ENCODE data around the gene MAP2K6. TPM values are rescaled to one million over a fixed set of nuclear protein-coding genes. Genes with fewer than 3 reads are reported as not detected.

The MAP2K6 gene
- total and polyA plus RNA-seq, 7 donors, result 1.6 to 51.4 (median 9.7) TPM

DNA sequence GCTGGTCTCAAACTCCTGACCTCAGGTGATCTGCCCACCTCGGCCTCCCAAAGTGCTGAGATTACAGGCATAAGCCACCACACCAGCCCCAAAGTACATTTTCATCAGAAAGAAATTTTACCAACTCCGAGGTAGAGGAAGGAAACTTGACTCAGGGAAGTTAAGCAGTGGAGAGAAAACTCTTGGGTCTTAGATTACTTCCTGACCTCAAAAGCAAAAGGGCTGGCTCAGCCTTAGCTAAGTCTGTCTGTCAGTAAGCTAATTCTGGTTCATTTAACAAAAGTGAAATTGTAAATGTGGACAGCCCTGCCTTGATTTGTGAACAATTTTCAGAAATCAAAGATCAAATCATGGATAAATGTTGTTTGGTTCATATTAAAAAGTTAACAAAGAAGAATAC, 30.6 kb downstream of the MAP2K6 start:
- H3K27ac ChIP-seq, result no peak overlapping the region
- TF ChIP-seq EP300 (IDR thresholded peaks at IDR 0.05) (no peak), POLR2AphosphoS5 (IDR thresholded peaks at IDR 0.05) (no peak)
- intact Hi-C loops (cut with DNase I), result no loop called here
- no peaks in the 10 kb centered on the region for H3K9me3 ChIP-seq
- H3K27me3 ChIP-seq, result no peaks in the 10 kb centered on the region
- DNase-seq, result no peak
- 64 to 94% methylated on average over 2 of the region's 2 CpGs for WGBS, 2 donors
- no peaks in the 10 kb centered on the region for H3K36me3 ChIP-seq
- H3K4me3 ChIP-seq, result no peak overlapping the region
- H3K4me1 ChIP-seq, result peaks cover 0 to 18% (median 17%) of the 10 kb centered on the region in 4 donors

DNA sequence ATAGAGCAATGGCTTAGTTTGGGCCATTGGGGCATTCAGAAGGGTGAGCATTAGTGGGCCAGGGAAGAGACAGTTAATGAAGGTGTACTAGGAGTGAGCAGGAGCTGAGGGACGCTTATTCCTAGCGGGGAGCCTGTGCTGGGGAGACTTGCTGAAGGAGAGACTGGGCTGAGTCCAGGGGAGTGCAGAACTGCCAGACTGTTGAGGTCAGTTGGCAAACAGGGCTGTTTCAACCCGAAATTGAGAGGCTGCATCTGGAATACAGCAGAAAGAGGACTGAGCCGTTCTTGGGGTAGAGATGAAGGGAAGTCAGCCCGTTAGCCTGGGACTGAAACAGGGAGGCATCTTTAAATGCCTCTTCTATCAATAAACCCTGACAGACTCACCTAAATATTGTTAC, 33.2 kb downstream of the MAP2K6 start:
- H3K4me1 ChIP-seq, result peaks cover 0 to 18% (median 17%) of the 10 kb centered on the region in 4 donors
- peak; percentile 77 for DNase-seq
- no peaks in the 10 kb centered on the region for H3K27me3 ChIP-seq
- H3K9me3 ChIP-seq, result no peaks in the 10 kb centered on the region
- no peaks in the 10 kb centered on the region for H3K36me3 ChIP-seq
- TF ChIP-seq, protein P1, sequence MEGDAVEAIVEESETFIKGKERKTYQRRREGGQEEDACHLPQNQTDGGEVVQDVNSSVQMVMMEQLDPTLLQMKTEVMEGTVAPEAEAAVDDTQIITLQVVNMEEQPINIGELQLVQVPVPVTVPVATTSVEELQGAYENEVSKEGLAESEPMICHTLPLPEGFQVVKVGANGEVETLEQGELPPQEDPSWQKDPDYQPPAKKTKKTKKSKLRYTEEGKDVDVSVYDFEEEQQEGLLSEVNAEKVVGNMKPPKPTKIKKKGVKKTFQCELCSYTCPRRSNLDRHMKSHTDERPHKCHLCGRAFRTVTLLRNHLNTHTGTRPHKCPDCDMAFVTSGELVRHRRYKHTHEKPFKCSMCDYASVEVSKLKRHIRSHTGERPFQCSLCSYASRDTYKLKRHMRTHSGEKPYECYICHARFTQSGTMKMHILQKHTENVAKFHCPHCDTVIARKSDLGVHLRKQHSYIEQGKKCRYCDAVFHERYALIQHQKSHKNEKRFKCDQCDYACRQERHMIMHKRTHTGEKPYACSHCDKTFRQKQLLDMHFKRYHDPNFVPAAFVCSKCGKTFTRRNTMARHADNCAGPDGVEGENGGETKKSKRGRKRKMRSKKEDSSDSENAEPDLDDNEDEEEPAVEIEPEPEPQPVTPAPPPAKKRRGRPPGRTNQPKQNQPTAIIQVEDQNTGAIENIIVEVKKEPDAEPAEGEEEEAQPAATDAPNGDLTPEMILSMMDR (IDR thresholded peaks at IDR 0.05), result no peak
- TF ChIP-seq POLR2AphosphoS5 (IDR thresholded peaks at IDR 0.05) (no peak), POLR2A (IDR thresholded peaks at IDR 0.05) (no peak), EP300 (IDR thresholded peaks at IDR 0.05) (no peak)
- intact Hi-C loops (cut with DNase I), result no loop called here
- 75 to 79% methylated on average over 5 of the region's 5 CpGs for WGBS, 2 donors
- peak overlapping the region in 2 of 4 donors; percentile 51 to 54 for H3K27ac ChIP-seq
- H3K4me3 ChIP-seq, result peak overlapping the region in 1 of 4 donors; percentile 21

DNA sequence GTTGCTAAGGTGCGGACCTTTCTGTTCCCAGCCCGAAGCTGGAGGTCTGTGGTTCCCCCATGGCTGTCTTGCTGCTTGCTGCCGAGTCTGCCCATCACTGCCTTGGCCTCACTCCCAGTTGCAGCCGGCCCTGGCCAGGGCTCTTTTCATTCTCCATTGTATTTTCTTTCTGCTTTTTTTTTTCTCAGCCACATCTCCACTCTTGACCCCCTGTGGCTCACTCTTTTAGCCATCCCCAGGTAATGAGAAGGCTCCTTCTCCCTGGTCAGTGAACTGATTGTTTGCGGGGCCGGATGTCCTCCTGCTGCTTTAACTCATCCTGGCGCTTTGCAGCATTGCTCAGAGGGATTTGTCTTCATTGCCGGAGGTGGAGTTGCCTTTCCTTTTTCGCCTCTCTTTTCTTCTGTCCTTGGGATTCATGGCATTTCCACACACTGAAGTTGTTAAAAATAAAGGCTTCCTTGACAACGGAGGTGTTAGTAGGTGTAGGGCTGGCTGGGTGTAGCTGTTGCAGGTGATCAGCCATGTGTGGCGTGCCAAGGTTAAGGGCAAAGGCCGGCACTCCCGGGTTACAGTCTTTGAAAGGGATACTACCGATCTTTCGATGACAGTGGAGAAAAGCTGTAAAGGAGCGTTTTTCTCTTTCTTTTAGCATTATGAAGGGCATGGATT, 34.1 kb downstream of the MAP2K6 start:
- peak; percentile 67 for DNase-seq
- peak overlapping the region; percentile 3 to 54 (median 48) for H3K27ac ChIP-seq
- H3K4me1 ChIP-seq, result peaks cover 0 to 18% (median 17%) of the 10 kb centered on the region in 4 donors
- intact Hi-C loops (cut with DNase I), result no loop called here
- no peaks in the 10 kb centered on the region for H3K9me3 ChIP-seq
- 20 to 66% methylated on average over 16 of the region's 16 CpGs for WGBS, 2 donors
- H3K27me3 ChIP-seq, result no peaks in the 10 kb centered on the region
- H3K36me3 ChIP-seq, result no peaks in the 10 kb centered on the region
- peak overlapping the region in 3 of 4 donors; percentile 8 to 23 (median 21) for H3K4me3 ChIP-seq
- TF ChIP-seq EP300 (IDR thresholded peaks at IDR 0.05), result no peak
- no peak for TF ChIP-seq POLR2AphosphoS5 (IDR thresholded peaks at IDR 0.05)
- no peak for TF ChIP-seq POLR2A (IDR thresholded peaks at IDR 0.05)
- TF ChIP-seq, protein P1 (IDR thresholded peaks at IDR 0.05), result no peak

DNA sequence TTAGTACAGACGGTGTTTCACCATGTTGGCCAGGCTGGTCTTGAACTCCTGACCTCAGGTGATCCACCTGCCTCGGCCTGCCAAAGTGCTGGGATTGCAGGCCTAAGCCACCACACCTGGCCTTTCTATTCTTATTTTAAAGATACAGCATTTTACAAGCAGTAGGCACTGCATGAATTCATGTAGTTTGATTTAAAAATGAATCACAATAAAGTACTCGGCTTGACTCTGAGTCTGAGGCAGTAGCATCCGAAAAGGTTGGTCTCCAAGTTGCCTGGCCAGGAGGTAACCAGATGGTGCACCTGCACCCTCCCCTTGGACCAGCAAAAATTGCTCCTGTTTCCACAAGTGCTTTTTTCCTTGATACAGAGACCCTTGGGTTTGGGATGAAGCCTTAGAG, 35.6 kb downstream of the MAP2K6 start:
- peaks cover 0 to 18% (median 17%) of the 10 kb centered on the region in 4 donors for H3K4me1 ChIP-seq
- TF ChIP-seq, protein P1 (IDR thresholded peaks at IDR 0.05), result no peak
- no peak for TF ChIP-seq EP300 (IDR thresholded peaks at IDR 0.05)
- TF ChIP-seq POLR2A (IDR thresholded peaks at IDR 0.05), result no peak
- TF ChIP-seq POLR2AphosphoS5 (IDR thresholded peaks at IDR 0.05), result no peak
- intact Hi-C loops (cut with DNase I), result no loop called here
- H3K9me3 ChIP-seq, result no peaks in the 10 kb centered on the region
- no peaks in the 10 kb centered on the region for H3K36me3 ChIP-seq
- DNase-seq, result no peak
- WGBS, 2 donors, result 79 to 95% methylated on average over 4 of the region's 4 CpGs
- no peak overlapping the region for H3K4me3 ChIP-seq
- H3K27me3 ChIP-seq, result no peaks in the 10 kb centered on the region
- no peak overlapping the region for H3K27ac ChIP-seq

DNA sequence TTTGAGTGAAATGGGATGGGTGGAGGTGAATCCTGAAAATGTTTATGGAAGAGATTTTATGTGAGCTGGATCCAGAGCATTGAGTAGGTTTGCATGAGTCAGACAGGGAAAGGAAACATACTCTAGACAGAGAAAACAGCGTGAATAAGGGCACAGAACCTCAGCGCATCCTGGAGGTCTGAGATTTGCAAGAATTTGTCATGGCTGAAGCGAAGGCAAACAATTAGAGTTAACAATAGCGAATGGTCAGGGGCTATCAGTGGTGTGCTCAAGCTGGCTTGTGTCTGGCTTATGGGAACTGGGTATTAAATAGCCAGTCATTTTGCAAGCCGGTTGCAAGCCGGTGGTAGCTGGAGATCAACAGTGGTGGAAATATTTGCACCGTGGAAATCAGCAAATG, 36.4 kb downstream of the MAP2K6 start:
- Histone ChIP-seq H3K27ac (no peak overlapping the region), H3K9me3 (no peaks in the 10 kb centered on the region), H3K27me3 (no peaks in the 10 kb centered on the region), H3K4me1 (peaks cover 0 to 18% (median 17%) of the 10 kb centered on the region in 4 donors), H3K36me3 (no peaks in the 10 kb centered on the region), H3K4me3 (no peak overlapping the region)
- 91 to 93% methylated on average over 7 of the region's 7 CpGs for WGBS, 2 donors
- intact Hi-C loops (cut with DNase I), result no loop called here
- DNase-seq, result no peak
- TF ChIP-seq, protein P1 (IDR thresholded peaks at IDR 0.05), result no peak
- no peak for TF ChIP-seq EP300 (IDR thresholded peaks at IDR 0.05)
- TF ChIP-seq POLR2A (IDR thresholded peaks at IDR 0.05), result no peak
